ENCODE data around the gene P2RY6.
"Not testable (repeated sequence)": the region's sequence is repeated elsewhere in the genome, so short reads cannot be mapped to it uniquely, and the experiment has no call there.

The P2RY6 gene, protein sequence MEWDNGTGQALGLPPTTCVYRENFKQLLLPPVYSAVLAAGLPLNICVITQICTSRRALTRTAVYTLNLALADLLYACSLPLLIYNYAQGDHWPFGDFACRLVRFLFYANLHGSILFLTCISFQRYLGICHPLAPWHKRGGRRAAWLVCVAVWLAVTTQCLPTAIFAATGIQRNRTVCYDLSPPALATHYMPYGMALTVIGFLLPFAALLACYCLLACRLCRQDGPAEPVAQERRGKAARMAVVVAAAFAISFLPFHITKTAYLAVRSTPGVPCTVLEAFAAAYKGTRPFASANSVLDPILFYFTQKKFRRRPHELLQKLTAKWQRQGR

DNA sequence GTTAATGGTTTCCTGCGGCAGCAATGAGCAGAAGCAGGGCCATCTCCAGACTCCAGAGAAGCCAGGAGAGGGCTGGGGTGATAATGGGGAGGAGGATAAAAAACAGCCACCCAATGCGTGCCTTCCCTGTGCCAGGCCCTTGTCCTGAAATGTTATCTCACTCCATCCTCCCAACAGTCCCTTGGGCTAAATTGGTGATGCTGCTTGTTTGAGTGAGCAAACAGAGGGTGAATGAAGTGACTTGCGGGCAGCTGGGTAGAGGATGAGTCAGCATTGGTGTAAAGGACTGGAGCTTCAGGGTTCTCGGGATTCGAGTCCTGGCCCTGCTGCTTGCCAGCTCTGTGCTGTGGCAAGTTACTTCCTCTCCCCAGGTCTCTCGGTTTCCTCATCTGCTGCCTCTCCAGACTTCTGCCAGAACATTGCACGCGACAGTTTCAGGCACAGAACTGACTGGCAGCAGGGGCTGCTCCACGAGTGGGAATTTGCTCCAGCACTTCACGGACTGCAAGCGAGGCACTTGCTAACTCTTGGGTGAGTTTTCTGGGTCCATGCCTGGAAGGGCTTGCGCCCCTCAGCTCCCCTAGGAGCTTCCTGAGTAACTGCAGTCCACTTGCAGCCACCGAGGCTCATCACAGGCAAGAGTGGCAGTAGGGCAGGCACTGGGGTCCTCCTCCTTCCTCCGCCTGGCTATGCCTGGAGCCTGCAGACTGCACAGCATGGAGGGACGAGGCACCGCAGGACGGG lies at the start of gene P2RY6:
Gene P2RY6 (plus strand): TSS at position 403 of the 744 bp plus-strand sequence. CDS start 24,181 bp downstream, outside the sequence.
- DNase-seq: no peak

DNA sequence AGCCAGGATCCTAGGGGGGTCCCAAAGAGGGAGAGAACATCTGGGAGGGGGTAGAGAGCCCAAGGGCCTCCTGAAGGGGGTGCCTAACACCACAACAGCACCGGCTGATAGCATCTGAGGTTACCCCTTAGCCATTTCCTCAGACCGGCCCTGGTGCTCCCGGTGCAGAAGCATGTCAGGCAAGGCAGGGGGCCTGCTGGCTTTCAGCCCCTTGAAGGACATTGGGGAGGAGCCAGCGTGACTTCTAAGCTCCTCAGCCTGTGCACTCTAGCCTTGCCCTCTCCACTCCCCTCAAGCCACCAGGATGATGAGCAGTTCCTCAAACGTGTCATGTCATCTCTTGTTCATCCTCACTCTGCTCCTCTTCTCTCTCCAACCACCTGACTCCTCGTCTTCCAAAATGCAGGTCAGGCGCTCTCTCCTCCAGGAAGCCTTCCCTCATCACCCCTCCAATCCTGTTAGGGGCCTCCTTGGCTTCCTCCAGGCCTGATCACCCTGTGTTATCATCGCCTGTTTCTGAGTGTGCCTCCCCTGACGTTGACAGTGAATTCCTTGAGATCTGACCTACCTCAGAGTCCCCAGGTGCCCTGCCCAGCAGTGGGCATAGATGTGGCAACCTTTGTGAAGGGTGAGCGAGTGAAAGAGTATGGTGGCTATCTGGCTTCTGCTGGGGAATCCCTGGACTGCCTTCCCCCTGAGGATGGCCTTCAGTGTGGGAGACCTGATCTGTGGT lies 48.0 kb upstream of the P2RY6 start:
- DNase-seq: no peak

DNA sequence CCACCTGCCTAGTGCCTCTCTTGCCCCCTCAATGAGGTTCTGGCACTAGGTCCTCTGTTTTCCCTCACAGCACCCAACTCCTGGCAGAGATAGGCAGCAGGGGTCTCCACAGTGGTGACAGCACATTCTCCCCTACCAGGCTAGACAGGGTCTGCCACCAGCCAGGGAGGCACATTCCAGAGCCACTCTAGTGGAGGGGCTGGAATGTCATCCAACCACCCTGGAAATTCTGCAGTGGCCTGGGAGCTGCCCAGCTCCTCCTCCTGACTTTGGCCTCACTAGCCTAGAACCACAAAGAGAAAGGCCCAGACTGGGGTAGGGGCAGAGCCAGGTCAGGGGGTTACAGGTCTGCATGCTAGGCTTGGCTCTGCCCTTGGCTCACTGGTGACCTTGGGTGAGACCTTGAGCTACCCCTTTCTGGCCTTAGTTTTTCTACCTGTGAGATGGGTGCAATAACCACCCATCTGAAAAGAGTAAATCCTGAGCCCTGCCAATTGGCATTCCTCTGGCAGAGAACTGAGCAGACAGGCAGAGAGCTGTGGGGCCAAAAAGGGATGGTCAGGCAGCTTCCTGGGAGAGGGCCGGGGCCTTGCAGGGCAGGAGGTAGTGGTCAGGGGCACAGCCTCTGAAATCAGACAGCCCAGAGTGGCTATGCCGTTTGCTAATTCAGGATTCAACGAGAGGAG lies 47.0 kb upstream of the P2RY6 start:
- DNase-seq: no peak

DNA sequence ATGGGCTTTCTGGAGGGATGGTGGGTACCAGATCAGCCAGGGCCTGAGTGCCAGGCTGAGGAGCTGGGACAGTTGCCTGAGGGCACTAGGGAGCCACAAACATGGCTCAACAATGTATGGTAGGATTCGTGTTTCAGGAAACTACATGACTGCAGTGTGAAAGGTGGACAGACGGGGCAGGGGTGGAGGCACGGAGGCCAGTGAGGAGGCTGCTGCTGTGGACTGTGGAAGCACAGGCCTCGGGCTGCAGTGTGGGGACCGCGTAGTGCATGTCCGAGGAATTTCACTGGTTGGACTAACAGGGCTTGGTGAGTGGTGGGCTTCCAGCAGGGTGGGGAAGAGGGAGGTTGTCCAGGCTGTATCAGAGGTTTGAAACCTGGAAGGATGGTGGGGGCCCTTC lies 46.3 kb upstream of the P2RY6 start:
- no peak for DNase-seq

DNA sequence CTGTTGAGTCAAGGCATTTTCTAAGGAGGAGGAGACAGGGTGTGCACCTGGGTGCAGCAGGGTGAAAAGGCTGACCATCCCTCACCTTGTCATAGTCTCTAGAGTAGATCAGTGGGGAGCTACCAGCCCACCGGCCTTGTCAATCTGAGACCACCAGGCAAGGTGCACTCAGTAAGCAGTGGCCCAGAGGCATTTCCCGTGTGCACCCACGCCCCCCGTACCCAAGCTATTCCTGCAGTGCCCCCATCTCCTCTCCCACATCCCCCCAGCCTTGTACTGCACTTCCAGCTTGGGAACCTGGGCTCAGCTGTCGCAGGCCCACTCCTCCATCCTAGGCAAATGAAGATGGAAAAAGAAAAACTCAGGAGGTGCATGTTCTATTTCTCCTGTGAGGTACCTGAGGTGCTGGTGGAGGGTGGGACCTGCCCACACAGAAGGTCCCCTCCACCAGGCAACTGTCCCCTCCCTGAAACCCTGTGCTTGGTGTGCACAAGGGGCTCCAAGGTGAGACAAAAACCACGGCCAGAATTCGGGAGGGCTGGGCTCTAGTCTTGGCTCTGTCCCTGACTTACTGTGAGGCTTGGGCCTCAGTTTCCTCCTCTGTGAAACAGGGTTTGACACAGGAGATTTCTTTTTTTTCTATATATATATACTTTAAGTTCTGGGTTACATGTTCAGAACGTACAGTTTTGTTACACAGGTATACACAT lies 45.7 kb upstream of the P2RY6 start:
- DNase-seq: no peak

DNA sequence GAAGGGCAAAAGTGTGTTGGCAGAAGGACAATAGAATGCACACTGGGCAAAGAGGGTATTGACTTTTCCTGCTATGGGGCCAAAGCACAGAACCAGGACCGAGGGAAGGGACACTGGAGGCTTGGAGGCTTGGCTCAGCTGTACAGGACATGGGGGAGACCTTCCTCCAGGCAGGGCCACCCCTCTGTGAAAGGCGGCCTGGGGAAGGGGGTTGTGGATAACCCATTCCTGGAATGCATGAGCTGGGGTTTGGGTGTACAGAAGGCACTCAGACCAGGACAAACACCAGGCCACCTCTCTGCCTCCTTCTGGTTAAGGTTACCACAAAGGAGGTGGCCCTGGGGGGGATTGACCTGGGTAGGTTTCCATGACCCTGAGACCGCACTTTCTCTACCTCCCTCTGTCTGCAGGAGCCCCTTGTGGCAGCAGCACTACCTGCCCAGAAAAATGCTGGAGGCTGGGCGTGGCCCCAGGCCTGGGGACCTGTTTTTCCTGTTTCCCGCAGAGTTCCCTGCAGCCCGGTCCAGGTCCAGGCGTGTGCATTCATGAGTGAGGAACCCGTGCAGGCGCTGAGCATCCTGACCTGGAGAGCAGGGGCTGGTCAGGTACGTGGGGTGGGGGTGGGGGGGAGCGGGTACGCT lies 44.4 kb upstream of the P2RY6 start:
- DNase-seq: no peak

DNA sequence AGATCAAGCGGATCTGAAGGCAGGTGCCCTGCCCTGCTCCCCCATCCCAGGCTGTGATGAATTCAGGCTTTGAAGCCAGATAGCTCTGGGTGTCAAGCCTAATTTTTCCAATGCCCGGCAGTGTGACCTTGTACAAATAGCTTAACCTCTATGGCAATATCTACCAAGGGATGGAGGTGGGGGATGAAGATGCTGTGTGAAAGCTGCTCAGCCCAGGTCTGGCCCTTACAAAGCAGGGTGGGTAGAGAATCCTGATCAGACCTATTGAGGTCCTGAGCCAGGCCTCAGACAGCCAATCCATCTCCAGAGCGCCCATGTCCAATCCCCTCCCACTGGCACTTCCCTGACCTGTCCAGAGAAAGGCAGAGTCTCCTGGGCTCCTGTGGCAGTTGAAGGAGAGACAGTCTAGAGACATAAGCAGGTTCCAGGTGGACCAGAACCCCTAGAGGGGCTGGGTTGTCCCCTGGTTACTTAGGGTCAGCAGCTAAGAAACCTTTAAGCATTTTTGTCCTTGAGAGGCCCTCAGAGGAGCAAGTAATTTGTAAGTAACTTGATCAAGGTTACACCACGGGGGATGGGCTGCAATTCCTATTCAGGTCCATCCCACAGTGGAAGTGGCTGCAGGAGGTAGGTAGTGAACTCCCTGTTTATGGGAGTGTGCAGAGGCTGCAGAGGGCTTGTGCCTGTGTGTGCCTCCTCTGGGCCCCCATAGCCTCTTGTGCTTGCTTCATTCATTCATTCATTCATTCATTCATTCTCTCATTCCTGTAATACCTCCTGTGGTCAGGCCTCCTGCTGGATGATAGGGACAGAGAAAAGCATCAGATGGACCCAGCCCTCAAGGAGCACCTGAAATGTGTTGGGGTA lies 43.6 kb upstream of the P2RY6 start:
- DNase-seq: no peak

DNA sequence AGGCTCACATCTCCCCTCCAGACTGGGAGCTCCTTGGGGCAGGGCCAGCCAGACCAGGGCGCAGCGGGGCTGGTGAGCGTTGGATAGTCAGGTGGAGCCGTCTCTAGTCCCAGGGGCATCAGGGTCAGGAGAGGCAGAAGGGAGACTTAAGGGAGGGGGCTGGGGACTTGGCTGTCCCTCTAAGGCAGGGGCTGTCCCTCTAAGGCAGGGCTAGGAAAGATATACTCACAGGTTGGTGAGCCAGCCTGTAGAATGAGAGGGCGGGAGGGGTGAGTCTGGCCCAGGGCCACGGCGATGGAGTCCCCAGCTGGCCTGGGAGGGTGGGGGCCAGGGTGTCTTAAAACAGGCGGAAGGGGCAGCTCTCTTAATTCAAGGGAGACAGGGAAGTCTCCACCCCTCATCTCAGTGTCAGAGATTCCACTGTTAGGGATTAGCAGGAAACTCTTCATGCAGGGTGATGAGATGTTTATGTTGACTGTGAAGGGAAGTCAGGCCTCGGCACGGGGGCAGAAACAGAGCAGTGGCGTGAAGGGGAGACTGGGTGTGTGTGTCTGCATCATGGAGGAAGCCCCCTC lies 42.7 kb upstream of the P2RY6 start:
- DNase-seq: no peak

DNA sequence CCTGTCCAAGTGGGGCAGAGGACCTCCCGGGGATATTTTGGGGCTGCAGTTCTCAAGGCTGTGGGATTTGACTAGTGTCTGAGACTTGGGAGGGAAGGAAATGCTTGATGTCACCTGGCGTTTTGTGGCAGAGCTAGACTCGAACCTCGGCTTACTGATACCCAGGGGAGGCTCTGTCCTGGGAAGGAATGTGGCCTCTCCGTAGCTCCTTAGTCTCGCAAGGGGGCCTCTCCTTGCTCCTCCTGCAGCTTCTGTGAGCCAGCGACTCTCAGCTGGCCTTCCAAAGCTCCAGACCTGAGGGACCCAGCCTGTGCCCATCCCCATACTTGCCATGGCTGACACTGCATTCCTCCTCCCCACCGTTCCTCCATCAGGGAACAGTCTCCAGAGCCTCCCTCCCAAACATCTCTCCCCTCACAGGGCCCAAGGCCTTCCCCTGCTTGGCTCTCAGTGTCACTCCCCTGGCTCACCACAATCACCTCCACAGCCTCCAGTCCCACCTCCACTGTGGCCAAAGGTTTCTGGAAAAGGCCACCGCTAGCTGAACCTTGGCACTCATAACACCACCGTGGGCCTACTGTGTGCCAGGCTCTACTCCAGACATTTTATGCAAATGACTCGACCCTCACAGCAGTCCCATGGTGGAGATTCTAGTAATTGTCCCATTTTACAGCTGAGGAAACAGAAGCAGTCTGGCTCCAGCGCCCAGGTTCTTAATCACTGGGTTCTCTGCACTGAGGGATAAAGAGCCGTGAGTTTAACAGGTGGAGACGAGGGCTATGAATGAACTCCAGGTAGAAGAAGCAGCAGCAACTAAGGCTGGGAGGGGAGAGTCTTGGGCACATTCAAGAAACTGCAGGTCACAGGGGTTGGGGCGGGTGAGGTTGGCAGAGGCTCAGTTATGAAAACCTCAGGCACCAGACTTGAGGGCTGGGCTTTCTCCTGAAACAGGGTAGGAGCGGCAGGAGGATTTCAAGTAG lies 42.0 kb upstream of the P2RY6 start:
- no peak for DNase-seq

DNA sequence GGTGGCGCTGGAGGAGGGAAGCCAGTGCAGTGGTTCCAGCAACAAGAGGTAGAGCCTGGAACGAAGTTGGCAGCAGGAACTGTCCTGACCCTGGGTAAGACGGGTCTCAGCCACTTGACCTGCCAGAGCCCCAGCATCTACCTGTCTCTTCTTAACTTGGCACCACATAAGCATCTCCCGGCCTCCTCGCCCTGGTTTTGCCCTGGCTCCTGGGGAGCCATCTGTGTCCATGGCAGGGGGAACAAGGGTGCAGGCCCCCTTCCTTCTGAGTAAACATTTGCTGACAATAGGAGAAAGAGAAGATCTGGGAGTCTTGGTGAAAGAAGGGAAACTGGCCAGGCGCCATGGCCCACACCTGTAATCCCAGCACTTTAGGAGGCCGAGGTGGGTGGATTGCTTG lies 41.2 kb upstream of the P2RY6 start:
- DNase-seq: no peak

DNA sequence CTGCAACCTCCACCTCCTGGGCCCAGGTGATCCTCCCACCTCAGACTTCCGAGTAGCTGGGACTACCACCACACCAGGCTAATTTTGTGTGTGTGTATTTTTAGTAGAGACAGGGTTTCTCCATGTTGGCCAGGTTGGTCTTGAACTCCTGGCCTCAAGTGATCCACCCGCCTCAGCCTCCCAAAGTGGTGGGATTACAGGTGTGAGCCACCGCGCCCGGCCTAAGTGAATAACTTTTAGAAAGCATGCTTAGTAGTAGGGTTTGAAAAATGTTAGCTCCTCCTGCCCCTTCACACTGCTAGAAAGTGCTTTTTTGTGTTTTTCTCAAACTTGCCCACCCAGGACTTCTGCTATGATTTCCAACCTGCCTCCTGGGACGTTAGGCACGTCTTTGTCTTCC lies 39.7 kb upstream of the P2RY6 start:
- DNase-seq: not testable (repeated sequence)

DNA sequence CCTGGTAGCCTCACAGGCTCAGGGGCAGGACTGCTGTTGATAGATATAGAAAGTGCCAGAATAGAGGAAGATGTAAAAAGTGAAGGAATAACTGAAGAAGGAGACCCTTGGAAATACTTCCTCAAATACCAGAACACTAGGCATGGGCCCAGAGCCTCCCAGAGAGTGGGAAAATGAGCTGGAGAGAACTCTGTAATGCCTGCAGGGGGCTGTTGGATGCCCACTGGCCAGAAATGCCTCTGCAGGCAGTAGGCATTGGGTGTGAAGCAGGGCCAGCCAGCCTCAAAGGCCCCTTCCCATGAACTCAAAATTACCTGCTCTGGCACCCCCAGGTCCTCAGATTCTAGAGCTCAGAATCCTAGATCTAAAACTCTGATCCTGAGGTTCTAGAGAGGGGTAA lies 38.9 kb upstream of the P2RY6 start:
- no peak for DNase-seq

DNA sequence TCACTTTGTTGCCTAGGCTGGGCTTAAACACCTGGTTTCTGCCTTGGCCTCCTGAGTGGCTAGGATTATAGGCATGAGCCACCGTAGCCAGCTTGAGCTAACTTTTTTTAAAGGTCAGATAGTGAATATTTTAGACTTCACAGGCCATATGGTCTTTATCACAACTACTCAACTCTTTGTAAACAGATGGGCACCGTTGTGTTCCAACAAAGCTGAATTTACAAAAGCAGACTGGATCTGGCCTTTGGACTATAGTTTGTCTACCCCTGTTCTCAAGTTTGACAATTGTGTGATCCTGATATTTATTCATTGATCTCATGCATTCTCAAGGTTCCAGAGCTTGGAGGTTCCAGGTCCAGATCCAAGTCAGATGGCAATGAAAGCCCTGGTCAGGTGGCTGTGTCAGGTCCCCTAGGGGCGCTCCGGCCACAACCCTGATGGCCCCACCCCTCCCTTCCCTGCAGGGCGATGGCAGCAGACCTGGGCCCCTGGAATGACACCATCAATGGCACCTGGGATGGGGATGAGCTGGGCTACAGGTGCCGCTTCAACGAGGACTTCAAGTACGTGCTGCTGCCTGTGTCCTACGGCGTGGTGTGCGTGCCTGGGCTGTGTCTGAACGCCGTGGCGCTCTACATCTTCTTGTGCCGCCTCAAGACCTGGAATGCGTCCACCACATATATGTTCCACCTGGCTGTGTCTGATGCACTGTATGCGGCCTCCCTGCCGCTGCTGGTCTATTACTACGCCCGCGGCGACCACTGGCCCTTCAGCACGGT lies 38.3 kb upstream of the P2RY6 start:
- DNase-seq: no peak

DNA sequence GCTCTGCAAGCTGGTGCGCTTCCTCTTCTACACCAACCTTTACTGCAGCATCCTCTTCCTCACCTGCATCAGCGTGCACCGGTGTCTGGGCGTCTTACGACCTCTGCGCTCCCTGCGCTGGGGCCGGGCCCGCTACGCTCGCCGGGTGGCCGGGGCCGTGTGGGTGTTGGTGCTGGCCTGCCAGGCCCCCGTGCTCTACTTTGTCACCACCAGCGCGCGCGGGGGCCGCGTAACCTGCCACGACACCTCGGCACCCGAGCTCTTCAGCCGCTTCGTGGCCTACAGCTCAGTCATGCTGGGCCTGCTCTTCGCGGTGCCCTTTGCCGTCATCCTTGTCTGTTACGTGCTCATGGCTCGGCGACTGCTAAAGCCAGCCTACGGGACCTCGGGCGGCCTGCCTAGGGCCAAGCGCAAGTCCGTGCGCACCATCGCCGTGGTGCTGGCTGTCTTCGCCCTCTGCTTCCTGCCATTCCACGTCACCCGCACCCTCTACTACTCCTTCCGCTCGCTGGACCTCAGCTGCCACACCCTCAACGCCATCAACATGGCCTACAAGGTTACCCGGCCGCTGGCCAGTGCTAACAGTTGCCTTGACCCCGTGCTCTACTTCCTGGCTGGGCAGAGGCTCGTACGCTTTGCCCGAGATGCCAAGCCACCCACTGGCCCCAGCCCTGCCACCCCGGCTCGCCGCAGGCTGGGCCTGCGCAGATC lies 37.5 kb upstream of the P2RY6 start:
- no peak for DNase-seq

DNA sequence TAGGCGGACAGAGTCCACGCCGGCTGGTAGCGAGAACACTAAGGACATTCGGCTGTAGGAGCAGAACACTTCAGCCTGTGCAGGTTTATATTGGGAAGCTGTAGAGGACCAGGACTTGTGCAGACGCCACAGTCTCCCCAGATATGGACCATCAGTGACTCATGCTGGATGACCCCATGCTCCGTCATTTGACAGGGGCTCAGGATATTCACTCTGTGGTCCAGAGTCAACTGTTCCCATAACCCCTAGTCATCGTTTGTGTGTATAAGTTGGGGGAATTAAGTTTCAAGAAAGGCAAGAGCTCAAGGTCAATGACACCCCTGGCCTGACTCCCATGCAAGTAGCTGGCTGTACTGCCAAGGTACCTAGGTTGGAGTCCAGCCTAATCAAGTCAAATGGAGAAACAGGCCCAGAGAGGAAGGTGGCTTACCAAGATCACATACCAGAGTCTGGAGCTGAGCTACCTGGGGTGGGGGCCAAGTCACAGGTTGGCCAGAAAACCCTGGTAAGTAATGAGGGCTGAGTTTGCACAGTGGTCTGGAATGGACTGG lies 36.8 kb upstream of the P2RY6 start:
- no peak for DNase-seq

DNA sequence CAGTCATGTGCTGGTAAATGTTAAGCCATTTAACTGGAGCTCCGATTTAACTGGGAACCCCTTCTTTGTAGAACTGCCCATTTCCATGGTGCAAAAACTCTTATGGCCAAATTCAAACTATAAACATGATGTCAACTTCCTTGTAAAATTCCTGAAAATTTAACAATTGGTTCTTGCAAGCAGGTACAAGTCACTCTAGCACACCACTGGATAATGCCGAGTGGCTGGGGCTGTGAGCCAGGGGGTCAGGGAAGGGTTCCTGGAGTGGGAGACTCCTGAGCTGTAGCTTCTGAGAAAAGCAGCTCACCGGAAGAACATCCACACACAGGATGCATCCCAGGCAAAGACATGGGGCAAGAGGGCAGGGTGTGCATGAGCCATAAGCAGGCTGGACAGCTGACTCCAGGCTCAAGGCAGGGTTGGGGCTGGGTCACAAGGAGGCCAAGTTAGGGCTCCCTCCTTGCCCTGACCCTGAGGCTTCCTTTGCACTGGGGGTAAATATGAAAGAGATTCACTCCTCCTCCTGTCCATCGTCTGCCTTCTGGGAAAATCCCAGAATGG lies 35.9 kb upstream of the P2RY6 start:
- DNase-seq: no peak

DNA sequence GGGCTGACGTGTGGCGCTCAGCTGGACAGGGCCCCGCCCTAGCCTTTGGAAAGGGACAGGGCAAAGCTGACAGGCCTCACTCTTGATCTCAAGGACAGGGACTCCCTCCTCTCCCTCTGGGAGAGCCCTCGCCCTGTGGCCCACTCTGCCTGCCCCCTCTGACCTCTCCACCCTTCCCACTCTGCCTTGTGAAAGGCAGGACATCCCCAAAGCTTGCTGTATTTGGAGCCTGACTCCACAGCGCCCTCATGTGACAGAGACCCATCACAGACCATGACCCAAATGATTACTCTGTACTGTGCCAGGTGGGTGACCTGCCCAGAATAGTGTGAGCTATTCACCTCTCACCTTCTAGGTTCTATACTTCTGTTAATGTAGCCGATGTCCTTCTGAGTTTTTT lies 35.3 kb upstream of the P2RY6 start:
- peak; percentile 23 for DNase-seq

Measured in NK-92 treated with Interleukin-12 subunit alpha and Interleukin-12 subunit beta, amount 100 ng/mL, for 24 hours (cell line).